ENCODE results near the gene COX19. TPM values are rescaled to one million over a fixed set of nuclear protein-coding genes. Genes with fewer than 3 reads are reported as not detected.

Gene COX19
- total and polyA plus RNA-seq, 2 donors (not counting 3 experiments of a cell fraction or from before 2014, with no cell fraction given), result 6.8 to 10.6 TPM

- no peaks in the 10 kb centered on the region for H3K79me2 ChIP-seq (ENCODE audit: control insufficient read depth, insufficient read depth, low read length)
- TF ChIP-seq FOS (IDR thresholded peaks at IDR 0.05; ENCODE audit: borderline replicate concordance, insufficient read depth, low read length) (no peak), POLR2AphosphoS5 (IDR thresholded peaks at IDR 0.05; ENCODE audit: insufficient read depth, low read depth, low read length) (no peak), EZH2 (IDR thresholded peaks at IDR 0.05; ENCODE audit: borderline replicate concordance, low read depth, low read length, severe bottlenecking) (no peak), POLR2A (IDR thresholded peaks at IDR 0.05; ENCODE audit: low read depth, low read length) (no peak), GATA2 (IDR thresholded peaks at IDR 0.05; ENCODE audit: insufficient read depth, insufficient read length, low read depth, low read length) (no peak), CTCF (IDR thresholded peaks at IDR 0.05; ENCODE audit: extremely low read depth in 1 of 2, insufficient read depth in 1 of 2, low read depth in 1 of 2, low read length in 2 of 2) (no peak), MAX (IDR thresholded peaks at IDR 0.05; ENCODE audit: insufficient read depth, insufficient read length) (no peak), JUN (IDR thresholded peaks at IDR 0.05; ENCODE audit: borderline replicate concordance, insufficient read depth, insufficient read length, low read depth) (no peak), MYC (IDR thresholded peaks at IDR 0.05; ENCODE audit: low read depth, low read length) (no peak)
- no peaks in the 10 kb centered on the region for H3K9me1 ChIP-seq (replicated peaks; ENCODE audit: control insufficient read depth, extremely low read depth, insufficient read depth, low read length)
- FAIRE-seq, result no peak
- H3K27me3 ChIP-seq (ENCODE audit: control insufficient read depth in 2 of 2, insufficient read depth in 2 of 2, low read length in 2 of 2), result no peaks in the 10 kb centered on the region
- dilution Hi-C loops (cut with MboI; ENCODE audit: extremely low pct_ligation_motif_present, low sequenced_read_pairs) (no loop called here), intact Hi-C loops (cut with micrococcal nuclease) (no loop called here)
- H4K20me1 ChIP-seq (replicated peaks; ENCODE audit: control insufficient read depth, extremely low read depth, insufficient read depth, low read length), result no peaks in the 10 kb centered on the region
- POLR2A ChIA-PET, result no interaction called here
- CTCF ChIA-PET, result no interaction called here
- no peaks in the 10 kb centered on the region for H3K9me3 ChIP-seq (replicated peaks; ENCODE audit: control insufficient read depth, insufficient read depth, low read length)
- H3K36me3 ChIP-seq (ENCODE audit: control insufficient read depth in 2 of 2, extremely low read depth in 1 of 2, insufficient read depth in 2 of 2, low read length in 2 of 2), result no peaks in the 10 kb centered on the region
- no peak overlapping the region for H3K4me2 ChIP-seq (ENCODE audit: insufficient read depth, low read length)
- no peak overlapping the region for H2AFZ ChIP-seq (ENCODE audit: low read depth, low read length)
- BruUV-seq (replicated peaks), result no TSS peak
- no peak overlapping the region for H3K9ac ChIP-seq (replicated peaks; ENCODE audit: extremely low read depth, insufficient read depth, low read length)
- H3K27ac ChIP-seq (ENCODE audit: insufficient read depth, low read depth, low read length), result no peak overlapping the region
- H3K4me3 ChIP-seq (replicated peaks in 1 of 3; ENCODE audit: insufficient read depth in 1 of 3, low read depth in 1 of 3, low read length in 3 of 3), result no peak overlapping the region
- no peaks in the 10 kb centered on the region for H3K4me1 ChIP-seq (ENCODE audit: control insufficient read depth, extremely low read depth, insufficient read depth, low read length)
- no peak for DNase-seq (ENCODE audit: low read depth, low spot score)
Measured at GRCh38 chr7:1016577-1017531, 41.5 kb upstream of the COX19 start.
